B cell (primary cell): ENCODE data around the gene ATG2A.

Experiments used
- CTCF ChIP-seq: fragments of 200-600 bp; IDR thresholded peaks from one replicate; pipeline ENCODE4 v1.8.0; 2022; ENCODE audit warnings: antibody characterized with exemption, mild to moderate bottlenecking
- EZH2 ChIP-seq: IDR thresholded peaks from 2 replicates; pipeline ENCODE4 v1.6.1; 2012; ENCODE audit warnings: borderline replicate concordance, low read depth, mild to moderate bottlenecking, moderate library complexity, low read length; ENCODE audit not compliant: insufficient read depth, poor library complexity, severe bottlenecking

DNA sequence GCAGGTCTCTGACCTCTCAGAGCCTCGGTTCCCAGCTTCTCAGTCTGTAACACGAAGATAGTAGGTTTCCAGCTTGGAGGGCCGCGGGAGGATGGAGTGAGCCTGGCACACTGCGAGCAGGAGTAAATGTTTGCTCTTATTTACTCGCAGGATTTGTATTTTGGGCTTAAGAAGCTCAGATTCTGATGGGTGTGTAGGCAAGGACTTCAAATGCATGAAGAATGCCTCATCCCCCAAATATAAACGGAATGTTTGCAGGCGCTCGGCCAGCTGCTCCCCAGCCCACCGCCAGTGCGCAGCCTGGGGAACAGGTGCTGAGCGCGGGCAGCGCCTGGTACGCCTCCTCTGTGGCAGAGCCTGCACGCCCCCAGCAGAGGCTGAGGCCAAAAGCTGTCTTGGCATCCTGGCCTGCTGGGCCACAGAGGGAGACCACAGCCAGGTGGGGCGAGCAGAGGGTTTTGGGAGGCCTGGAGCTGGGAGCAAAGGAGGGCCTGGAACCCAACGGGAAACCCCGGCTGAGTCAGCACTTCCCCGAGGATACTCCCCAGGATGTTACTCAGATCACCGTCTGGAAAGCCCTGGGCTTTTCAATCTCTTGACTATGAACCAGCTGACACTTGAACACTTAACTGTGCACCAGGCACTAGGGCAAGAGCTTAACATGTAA, 48.0 kb downstream of the ATG2A start:
- no peak for TF ChIP-seq CTCF
- TF ChIP-seq EZH2, result no peak
